GM18861 (cell line): ENCODE results near the gene XBP1.
"Not testable (repeated sequence)": the region's sequence is repeated elsewhere in the genome, so short reads cannot be mapped to it uniquely, and the experiment has no call there.

Experiments
- ATAC-seq: cut with Tn5 transposase; IDR thresholded peaks from one replicate; pipeline ENCODE4 v1.9.1; 2021; ENCODE audit not compliant: unreplicated experiment

The XBP1 gene

DNA sequence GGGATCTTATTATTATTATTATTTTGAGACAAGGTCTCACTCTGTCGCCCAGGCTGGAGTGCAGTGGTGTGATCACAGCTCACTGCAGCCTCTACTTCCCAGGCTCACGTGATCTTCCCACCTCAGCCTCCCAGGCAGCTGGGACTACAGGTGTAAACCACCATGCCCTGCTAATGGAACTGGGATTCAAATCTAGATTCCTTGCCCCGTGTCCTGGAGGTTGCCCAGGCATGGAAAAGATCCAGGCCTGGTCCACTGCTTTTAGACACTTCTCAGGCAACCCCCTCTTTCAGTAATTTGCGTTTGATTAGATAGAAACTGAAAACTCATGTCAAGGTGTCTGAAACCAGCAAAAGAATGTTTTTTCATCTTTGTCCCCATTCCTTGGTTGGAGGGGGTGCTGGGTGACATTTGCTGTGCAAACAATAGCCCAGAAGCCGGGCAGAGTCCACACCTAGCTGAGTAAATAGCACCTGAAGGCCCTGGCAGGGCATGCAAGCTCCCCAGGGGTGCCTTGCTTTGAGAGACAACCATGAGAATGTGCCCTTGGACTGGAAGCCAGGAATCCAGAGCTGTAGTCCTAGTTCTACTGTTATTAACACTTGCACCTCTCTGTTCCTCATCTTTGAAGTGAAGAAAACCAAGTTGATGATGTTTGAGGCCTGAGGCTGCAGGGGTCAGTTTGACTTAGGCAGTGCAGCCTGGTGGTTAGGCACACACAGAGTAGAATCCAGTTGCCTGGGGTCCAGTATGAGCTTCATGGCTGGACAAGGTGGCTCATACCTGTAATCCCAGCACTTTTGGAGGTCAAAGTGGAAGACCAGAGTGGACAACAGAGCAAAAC is 19.1 kb upstream of the XBP1 start:
- ATAC-seq: peak; percentile 41

DNA sequence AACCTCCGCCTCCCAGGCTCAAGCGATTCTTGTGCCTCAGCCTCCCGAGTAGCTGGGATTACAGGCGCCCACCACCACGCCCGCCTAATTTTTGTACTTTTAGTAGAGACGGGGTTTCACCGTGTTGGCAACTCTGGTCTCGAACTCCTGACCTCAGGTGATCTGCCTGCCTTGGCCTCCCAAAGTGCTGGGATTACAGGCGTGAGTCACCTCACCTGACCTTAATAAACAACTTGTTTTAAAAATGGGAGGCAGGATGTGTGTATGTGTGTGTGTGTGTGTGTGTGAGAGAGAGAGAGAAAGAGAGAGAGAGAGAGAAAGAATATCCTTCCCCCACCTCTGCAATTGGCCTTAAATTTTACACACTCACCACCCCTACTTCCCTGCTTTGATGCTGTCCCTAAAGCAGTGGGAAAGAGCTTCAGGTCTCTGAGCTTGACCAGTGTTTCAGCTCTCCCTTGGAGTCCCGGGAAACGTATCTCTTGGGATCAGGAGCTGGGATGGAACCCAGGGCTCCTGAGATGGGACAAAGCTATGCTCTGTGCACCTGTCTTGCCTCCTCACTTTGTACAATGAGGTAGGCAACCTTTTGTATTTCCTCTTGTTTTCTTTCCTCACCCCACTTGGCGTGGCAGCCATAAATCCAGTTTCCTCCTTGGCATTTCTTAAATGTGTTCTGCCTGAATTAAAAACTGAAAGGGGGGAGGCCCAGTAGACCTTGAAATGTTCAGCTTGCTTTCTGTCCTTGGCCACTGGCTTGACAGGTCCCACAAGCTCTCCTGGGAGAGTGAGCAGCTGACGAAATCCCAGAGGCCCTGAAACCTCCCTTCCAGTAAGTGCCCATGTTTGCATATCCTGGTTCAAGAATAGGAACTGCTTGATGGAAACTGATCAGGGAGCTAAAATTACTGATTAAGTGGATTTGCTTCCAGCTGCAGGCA is 17.8 kb upstream of the XBP1 start:
- ATAC-seq: no peak

DNA sequence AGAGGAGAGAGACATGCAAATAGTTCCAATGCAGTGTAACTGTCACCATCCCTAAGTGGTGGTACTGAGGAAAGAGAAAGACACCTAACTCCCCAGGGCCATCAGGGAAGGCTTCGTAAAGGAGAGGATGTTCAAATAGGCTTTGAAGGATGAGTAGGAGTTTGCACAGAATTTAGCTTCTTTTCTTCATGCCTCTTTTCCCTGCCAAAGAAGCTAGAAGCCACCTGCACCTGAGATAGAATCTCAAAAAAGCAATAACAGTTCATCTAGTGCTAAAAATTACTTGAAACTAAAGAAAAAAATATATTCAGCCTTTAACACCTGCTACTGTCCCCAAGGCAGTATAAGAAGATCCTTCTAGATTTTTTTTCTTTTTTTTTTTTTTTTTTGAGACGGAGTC is 16.7 kb upstream of the XBP1 start:
- ATAC-seq: no peak

DNA sequence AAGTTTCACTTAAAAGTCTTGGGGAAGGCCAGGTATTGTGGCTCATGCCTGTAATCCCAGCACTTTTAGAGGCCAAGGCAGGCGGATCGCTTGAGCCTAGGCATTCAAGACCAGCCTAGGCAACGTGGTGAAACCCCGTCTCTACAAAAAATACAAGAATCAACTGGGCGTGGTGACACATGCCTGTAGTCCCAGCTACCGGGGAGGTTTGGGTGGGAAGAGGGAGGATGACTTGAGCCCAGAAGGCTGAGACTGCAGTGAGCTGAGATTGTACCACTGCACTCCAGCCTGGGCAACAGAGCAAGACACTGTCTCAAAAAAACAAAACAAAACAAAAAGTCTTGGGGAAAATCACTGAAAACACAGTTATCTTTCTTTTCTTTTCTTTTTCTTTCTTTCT is 15.4 kb upstream of the XBP1 start:
- ATAC-seq: no peak

DNA sequence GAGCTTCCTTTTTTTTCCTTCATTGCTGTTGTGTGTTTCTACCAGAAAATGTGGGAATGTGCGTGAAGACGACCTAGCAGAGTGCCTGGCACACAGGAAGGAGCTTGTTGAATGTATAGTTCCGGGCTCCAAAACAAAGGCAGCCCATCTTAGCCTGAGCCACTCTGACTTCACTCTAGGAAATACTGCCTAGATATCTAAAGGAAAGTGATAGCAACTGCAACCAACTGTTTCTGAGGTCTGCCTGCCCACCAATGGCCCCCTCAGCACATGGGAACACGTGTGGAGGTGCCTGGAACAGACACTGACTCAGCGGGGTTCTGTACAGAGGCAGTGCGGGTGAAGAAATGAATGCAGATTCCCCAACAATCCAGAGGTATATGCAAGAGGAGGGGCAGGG is 14.7 kb upstream of the XBP1 start:
- no peak for ATAC-seq

DNA sequence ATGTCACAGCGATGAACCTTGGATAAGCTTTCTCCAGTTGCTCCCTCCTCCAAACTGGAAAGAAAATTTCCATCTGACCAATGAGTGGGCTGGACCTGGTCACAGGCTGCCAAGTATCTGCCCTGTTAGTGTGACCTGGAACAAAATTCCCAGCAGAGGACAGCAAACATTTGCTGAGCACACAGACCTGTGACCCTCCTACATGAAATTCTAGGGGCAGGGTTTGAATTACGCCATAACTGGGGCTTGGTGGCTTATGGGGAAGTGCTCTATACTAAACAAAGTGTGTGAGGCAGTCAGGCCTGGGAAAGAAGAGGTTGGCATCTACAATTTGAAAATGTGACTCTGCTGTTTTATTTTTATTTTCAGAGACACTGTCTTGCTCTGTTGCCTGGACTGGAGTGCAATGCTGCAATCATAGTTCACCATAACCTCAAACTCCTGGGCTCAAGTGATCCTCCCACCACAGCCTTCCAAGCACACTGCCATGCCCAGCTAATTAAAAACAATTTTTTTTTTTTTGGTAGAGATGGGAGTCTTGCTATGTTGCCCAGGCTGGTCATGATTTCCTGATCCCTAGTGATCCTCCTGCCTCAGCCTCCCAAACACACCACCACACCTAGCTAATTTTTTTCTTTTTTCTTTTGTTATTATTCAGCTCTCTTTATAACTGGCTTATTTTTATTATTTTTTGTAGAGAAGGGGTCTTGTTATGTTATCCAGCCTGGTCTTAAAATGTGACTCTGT is 13.6 kb upstream of the XBP1 start:
- no peak for ATAC-seq

DNA sequence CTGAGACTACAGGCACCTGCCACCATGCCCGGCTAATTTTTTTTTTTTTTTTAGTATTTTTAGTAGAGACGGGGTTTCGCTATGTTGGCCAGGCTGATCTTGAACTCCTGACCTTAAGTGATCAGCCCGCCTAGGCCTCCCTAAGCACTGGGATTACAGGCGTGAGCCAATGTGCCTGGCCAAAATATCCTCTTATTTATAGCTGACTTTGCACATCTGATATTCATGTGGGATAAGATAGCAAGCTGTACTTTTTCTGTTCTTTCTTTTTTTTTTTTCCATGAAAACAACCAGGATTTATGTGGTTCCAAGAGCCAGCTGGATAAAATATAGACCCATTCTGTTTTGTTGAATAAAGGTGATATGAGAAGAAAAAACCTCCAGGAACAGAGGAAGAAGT is 12.1 kb upstream of the XBP1 start:
- ATAC-seq: no peak

DNA sequence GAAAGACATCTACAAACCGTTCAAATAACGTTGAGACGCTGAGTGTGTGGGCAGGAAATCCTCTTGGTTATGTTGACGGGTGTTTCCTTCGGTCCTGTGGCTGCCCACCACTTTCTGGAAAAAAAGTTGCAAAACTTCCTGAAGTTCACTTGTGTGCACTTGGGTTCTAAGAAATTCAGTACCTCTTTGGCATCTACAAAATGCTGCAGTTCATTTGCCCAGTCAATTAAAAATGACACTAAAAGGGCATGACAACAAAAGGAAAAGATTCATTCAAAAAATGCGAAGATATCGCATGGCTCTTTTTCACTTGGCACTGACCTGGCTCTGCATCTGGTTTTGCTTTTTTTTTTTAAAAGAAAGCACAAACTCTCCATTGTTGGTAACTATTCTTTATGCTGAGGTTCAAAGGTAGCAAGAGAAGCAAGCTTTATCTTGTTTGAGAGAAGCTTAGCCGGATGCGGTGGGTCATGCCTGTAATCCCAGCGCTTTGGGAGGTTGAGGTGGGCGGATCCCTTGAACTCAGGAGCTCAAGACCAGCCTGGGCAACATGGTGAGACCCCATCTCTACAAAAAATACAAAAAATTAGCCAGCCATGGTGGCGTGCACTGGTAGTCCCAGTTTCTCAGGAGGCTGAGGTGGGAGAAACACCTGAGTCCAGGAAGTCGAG is 10.6 kb upstream of the XBP1 start:
- no peak for ATAC-seq

DNA sequence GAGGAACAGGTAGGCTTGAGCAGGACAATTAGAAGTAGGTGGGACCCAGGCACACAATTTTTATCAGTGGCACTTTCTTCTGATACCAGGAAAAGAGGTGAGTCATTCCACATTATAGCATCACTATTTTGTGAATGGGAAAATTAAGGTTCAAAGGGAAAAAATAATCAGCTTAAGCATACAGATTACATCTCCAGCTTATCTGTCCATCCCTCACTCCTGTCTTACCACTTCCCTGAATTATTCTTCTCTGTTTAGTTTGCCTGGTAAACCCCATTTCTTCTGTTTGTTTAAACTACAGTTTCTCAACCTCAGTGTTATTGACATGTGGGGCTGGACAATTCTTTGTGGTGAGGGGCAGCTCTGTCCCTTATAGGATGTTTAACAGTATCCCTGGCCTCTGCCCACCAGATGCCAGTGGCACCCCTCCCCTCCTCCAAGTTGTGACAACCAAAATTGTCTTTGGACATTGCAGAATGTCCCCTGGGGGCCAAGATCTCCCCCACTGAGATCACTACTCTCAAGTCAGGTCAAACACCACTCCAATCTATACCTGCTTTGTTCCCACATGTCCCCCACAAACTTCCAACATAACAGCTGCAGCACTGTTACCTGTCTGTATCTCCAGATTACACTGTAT is 8.5 kb upstream of the XBP1 start:
- ATAC-seq: no peak

DNA sequence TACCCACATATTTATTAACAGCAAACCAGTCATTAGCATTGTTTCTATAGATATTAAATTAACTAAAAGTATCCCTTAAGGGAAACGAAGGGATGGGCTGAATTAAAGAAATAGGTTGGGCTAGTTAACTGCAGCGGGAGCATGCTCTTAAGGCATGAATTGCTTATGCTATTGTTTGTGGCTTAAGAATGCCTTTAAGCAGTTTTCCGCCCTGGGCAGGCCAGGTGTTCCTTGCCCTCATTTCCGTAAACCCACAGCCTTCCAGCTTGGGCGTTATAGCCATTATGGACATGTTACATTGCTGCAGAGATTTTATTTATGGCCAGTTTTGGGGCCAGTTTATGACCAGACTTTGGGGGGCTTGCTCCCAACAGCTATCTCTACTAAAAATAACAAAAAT is 5.1 kb upstream of the XBP1 start:
- not testable (repeated sequence) for ATAC-seq

DNA sequence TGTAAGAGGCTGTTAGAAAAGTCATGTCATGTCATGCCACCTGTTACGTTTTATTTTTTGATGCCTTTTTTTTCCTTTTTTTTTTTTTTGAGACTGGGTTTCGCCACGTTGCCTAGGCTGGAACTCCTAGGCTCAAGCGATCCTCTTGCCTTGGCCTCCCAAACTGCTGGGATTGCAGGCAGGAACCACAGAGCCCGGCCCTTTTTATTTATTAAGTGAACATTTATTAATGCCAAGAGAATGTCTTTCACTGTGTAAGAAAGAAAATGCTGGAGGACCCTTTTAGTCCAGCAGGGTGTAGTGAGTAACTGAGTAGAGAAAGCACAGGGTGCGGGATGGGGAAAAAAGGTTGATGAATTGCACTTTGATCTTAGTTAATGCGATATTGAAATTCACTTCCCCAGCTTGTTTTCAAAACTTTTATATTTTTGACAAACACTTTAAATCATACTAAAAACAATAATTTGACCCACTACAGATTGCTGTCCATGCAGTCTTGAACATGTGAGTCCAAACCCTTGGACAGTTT is 2.3 kb upstream of the XBP1 start:
- no peak for ATAC-seq

DNA sequence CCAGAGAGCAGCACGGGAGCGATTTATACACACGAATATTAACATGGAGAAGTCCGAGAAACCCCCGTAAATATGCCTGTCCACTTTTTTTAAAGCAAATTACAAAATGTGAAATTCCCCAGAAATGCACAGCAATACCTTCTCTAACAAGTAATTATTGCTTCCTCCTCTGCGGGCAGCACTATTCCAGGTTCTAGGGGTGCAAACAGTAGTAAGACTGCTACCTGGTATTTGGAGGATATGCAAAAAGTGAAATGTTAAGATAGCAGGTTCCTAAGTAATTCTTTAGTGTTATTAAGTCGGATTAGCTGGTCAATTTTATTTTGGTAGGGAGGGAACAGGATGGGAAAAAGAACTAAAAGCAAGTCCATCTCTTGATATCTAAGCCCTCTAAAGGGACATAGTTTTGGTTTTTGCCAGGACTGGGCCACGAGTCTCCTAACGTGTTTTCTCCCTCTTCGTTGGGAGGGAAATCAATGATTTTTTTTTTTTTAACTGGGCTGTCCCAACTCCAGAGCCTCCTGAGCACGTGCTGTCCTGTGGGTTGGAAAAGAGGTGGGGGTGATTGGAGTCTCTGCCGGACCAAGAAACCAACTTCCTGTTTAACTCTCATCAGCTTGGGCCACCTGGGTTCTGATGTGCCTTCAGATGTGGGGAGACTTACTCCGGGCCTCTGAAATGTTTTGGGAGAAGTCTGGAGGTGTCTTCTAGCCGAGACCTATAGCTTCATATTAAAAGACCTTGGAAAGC is 1.7 kb upstream of the XBP1 start:
- no peak for ATAC-seq

DNA sequence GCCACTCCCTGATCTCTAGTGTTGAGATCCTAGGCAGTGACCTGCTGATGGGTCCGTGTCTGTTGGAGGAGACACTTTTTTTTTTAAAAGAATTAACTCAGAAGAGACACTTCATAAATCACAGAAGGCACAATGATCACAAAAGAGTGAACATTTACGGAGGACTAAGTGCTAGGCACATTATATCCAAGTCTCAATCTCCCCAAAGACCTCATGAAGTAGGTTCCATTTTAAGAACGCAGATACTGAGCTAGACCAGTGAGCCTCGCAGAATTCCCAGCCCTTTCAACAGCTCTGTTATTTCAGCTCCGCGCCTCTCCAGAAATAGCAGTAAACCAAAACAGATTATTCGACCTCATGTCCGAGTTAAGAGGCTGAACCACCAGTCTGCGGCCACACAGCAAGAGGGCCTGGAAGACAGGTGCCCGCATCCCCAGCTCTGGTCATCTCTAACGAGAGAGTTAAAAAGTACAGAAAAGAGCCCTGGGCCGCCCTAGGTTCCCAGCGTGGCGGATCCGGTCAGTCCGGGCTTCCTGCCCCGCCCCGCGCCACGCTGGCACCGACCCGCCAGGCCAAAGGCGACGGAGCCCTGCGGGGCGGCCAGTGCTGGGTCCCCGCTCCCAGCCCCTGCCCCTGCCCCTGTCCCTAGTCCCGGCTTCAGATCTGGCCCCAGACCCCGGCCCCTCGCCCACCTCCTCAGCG is 612 bp downstream of the XBP1 start:
- ATAC-seq: peak; percentile 4

DNA sequence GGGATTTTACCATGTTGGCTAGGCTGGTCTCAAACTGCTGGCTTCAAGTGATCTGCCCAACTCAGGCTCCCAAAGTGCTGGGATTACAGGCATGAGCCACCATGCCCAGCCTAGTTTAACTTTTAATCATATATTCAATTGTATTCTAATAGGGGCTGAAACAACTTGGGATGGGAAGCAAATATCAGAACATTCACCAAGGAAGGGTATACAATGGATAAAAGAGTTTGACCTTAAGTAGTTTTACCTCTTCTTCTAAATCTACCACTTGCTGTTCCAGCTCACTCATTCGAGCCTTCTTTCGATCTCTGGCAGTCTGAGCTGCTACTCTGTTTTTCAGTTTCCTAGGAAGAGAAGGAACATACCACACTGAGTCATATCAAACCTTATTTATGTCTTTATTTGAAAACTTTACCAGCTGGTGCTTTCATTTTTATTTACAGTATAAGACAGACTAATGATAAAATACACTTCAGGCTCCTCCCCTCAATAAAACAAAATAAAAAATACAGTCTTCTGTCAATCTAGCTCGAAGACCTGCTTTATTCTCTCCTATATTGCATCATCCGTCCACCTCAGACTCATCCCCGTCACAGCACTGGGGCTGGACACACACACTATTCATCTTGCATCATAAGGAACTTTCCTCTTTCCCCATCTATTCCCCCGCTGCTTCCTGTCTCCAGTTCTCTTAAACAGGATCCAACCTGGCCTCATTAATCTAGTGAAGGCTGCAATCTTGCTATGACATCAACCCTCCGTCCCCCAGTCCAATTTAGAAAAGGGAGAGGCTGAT is 1.4 kb downstream of the XBP1 start:
- no peak for ATAC-seq

DNA sequence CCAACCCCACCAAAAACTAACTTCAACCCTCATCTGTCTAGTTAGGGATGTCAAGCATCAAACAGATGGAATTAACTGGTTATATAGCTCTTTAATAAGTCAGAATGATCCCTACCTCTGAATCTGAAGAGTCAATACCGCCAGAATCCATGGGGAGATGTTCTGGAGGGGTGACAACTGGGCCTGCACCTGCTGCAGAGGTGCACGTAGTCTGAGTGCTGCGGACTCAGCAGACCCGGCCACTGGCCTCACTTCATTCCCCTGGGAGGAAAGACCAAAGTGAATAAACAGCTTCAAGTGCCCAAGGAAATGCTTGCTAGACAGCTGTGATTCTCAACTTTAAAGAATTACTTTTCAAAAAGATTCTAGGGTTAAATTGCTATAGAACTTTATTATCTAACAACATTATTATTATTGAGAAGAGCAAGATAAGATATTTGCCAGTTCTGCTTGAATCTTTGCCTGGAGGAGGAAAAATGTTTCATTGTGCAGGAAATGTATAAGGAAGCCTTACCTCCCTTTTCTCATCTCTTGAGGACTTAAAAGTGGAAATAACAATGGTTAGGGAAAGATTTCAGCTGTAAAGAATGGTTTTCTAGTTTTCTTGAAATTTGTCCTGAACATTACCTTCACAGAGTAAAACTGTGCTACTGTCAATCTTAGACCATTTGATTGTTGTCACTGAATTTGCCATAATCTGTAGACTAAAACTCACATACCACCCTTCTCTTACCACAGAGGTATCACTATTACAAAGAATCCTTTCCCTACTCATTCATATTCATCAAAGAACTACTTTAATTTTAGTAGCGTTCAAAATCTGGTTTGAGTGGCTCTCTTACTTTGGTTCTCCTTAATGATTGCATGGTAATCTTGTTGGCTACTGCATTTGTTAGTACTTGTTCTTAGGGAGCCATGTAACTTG is 4.2 kb downstream of the XBP1 start:
- ATAC-seq: no peak

DNA sequence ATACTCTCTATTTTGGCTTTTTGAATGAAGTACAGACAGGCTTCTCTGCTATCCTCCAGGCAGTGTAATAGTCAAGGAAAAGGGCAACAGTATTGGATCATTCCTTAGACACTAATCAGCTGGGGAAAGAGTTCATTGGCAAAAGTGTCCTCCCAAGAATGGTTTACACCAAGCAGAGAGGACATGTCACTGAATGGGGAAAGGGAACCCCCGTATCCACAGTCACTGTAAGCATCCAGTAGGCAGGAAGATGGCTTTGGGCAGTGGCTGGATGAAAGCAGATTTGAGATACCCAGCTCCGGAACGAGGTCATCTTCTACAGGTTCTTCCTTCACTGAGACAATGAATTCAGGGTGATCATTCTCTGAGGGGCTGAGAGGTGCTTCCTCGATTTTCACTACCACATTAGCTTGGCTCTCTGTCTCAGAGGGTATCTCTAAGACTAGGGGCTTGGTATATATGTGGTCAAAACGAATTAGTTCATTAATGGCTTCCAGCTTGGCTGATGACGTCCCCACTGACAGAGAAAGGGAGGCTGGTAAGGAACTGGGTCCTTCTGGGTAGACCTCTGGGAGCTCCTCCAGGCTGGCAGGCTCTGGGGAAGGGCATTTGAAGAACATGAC is 5.2 kb downstream of the XBP1 start:
- no peak for ATAC-seq
